ENCODE measurements around the gene ANG. TPM values are rescaled to one million over a fixed set of nuclear protein-coding genes. Genes with fewer than 3 reads are reported as not detected.

ANG gene
- total and polyA plus RNA-seq, 9 of the 15 experiments (the other 6 are each of a cell fraction or from before 2014, with no cell fraction given): 0.21 to 0.73 (median 0.34) TPM; not detected in 4

- TF ChIP-seq, protein P1, sequence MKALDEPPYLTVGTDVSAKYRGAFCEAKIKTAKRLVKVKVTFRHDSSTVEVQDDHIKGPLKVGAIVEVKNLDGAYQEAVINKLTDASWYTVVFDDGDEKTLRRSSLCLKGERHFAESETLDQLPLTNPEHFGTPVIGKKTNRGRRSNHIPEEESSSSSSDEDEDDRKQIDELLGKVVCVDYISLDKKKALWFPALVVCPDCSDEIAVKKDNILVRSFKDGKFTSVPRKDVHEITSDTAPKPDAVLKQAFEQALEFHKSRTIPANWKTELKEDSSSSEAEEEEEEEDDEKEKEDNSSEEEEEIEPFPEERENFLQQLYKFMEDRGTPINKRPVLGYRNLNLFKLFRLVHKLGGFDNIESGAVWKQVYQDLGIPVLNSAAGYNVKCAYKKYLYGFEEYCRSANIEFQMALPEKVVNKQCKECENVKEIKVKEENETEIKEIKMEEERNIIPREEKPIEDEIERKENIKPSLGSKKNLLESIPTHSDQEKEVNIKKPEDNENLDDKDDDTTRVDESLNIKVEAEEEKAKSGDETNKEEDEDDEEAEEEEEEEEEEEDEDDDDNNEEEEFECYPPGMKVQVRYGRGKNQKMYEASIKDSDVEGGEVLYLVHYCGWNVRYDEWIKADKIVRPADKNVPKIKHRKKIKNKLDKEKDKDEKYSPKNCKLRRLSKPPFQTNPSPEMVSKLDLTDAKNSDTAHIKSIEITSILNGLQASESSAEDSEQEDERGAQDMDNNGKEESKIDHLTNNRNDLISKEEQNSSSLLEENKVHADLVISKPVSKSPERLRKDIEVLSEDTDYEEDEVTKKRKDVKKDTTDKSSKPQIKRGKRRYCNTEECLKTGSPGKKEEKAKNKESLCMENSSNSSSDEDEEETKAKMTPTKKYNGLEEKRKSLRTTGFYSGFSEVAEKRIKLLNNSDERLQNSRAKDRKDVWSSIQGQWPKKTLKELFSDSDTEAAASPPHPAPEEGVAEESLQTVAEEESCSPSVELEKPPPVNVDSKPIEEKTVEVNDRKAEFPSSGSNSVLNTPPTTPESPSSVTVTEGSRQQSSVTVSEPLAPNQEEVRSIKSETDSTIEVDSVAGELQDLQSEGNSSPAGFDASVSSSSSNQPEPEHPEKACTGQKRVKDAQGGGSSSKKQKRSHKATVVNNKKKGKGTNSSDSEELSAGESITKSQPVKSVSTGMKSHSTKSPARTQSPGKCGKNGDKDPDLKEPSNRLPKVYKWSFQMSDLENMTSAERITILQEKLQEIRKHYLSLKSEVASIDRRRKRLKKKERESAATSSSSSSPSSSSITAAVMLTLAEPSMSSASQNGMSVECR (CRISPR knock-in tag; IDR thresholded peaks at IDR 0.05): no peak
- TF ChIP-seq ZKSCAN3 (CRISPR knock-in tag; IDR thresholded peaks at IDR 0.05) (no peak), SRSF1 (IDR thresholded peaks at IDR 0.05; ENCODE audit: low read depth, low read length) (no peak), SRSF7 (optimal IDR thresholded peaks at IDR 0.05; ENCODE audit: low read depth, low read length) (no peak), CXXC5 (CRISPR knock-in tag; IDR thresholded peaks at IDR 0.05) (no peak), SRSF9 (IDR thresholded peaks at IDR 0.05; ENCODE audit: borderline replicate concordance, low read depth, low read length) (no peak), RFX5 (IDR thresholded peaks at IDR 0.05; ENCODE audit: low read depth, low read length) (no peak), CCNT2 (IDR thresholded peaks at IDR 0.05; ENCODE audit: borderline replicate concordance, extremely low read depth, insufficient read length, low read depth, low read length) (no peak), ELF2 (CRISPR knock-in tag; IDR thresholded peaks at IDR 0.05) (no peak), E2F3 (CRISPR knock-in tag; IDR thresholded peaks at IDR 0.05) (no peak), NCOA4 (IDR thresholded peaks at IDR 0.05; ENCODE audit: partially characterized antibody) (no peak), ZNF785 (CRISPR knock-in tag; IDR thresholded peaks at IDR 0.05) (no peak), MXD1 (CRISPR knock-in tag; IDR thresholded peaks at IDR 0.05; ENCODE audit: borderline replicate concordance, poor library complexity, severe bottlenecking) (no peak), RBFOX2 (IDR thresholded peaks at IDR 0.05; ENCODE audit: low read depth, low read length) (no peak), ARID1B (IDR thresholded peaks at IDR 0.05) (peak; percentile 79), MCM7 (IDR thresholded peaks at IDR 0.05) (no peak), TRIM24 (IDR thresholded peaks at IDR 0.05) (peak; percentile 62 to 77; a peak in 3 of 4 replicates), ZNF12 (CRISPR knock-in tag; IDR thresholded peaks at IDR 0.05) (no peak), TRIM28 (IDR thresholded peaks at IDR 0.05) (no peak), NR2F6 (CRISPR knock-in tag; IDR thresholded peaks at IDR 0.05) (no peak), MTA1 (IDR thresholded peaks at IDR 0.05; ENCODE audit: borderline replicate concordance) (no peak), DDX20 (tag; IDR thresholded peaks at IDR 0.05; ENCODE audit: low read depth) (no peak), PHF20 (IDR thresholded peaks at IDR 0.05; ENCODE audit: partially characterized antibody) (no peak), DPF2 (IDR thresholded peaks at IDR 0.05) (0 out of 2 replicates have a peak, but pooled peaks have one; percentile 34), ZNF263 (CRISPR knock-in tag; IDR thresholded peaks at IDR 0.05; ENCODE audit: borderline replicate concordance) (no peak)
These were observed 23.1 kb downstream of the ANG start (continued) for GRCh38 chr14:20711685-20712084.
